Gastrocnemius medialis (tissue), 4 donors: ENCODE measurements around the gene LGMN.

ENCODE experiments used
- POLR2A ChIP-seq, 2 donors: fragments of 450-650 bp; IDR thresholded peaks; one replicate each; pipeline ENCODE4 v1.6.1; 2017; ENCODE audit warnings: antibody characterized with exemption in 2 of 2, mild to moderate bottlenecking in 2 of 2, moderate library complexity in 2 of 2
- TF ChIP-seq, protein P1 (sequence below), 5 experiments: fragments of 450-650 bp in 3 of 5; fragments of 200-600 bp in 2 of 5; sonication (generic) in 2 of 5; IDR thresholded peaks in 4 of 5; conservative IDR thresholded peaks in 1 of 5; 1 replicate in 4 of 5; 2 replicates in 1 of 5; pipeline ENCODE4 v1.5.1; 2016 to 2019; ENCODE audit warnings: antibody characterized with exemption in 5 of 5, mild to moderate bottlenecking in 3 of 5, moderate library complexity in 3 of 5

DNA sequence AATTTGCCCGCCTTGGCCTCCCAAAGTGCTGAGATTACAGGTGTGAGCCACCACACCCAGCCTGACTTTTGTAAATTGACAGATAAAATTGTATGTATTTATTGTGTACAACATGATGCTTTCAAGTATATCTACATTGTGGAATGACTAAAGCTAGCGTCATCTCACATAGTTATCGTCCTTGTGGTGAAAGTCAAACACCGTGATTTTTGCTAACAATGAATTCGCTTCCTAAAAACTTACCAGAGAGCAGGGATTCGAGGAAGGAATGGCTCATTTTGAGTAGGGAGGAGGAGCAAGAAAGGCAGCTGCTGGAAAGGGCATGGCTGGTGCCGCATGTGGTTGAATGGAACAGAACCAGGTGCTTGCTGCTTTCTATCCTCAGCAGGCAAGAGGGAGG, 85.4 kb downstream of the LGMN start:
- no peak for TF ChIP-seq POLR2A (IDR thresholded peaks at IDR 0.05)
- TF ChIP-seq, protein P1, sequence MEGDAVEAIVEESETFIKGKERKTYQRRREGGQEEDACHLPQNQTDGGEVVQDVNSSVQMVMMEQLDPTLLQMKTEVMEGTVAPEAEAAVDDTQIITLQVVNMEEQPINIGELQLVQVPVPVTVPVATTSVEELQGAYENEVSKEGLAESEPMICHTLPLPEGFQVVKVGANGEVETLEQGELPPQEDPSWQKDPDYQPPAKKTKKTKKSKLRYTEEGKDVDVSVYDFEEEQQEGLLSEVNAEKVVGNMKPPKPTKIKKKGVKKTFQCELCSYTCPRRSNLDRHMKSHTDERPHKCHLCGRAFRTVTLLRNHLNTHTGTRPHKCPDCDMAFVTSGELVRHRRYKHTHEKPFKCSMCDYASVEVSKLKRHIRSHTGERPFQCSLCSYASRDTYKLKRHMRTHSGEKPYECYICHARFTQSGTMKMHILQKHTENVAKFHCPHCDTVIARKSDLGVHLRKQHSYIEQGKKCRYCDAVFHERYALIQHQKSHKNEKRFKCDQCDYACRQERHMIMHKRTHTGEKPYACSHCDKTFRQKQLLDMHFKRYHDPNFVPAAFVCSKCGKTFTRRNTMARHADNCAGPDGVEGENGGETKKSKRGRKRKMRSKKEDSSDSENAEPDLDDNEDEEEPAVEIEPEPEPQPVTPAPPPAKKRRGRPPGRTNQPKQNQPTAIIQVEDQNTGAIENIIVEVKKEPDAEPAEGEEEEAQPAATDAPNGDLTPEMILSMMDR (IDR thresholded peaks at IDR 0.05 in 4 of 5, conservative IDR thresholded peaks at IDR 0.05 in 1 of 5), result no peak
